HL-60 (cell line): Measurements from ENCODE around the gene STYK1.

Experiments used
- DNase-seq, 2 experiments: peaks; one replicate each; pipeline ENCODE4 v3.0.0-alpha.2; 2010 to 2020; ENCODE audit warnings: low read depth in 1 of 2, low spot score in 1 of 2
- H3K27ac ChIP-seq: fragments of 250-450 bp; sonication (Bioruptor Pico); replicated peaks from 2 replicates; pipeline ENCODE4 v1.5.1; 2020; ENCODE audit warnings: mild to moderate bottlenecking, moderate library complexity
- H3K27me3 ChIP-seq: fragments of 250-450 bp; sonication (Bioruptor Pico); 2 replicates; pipeline ENCODE4 v1.5.1; 2021; ENCODE audit warnings: mild to moderate bottlenecking, moderate library complexity; ENCODE audit not compliant: insufficient read depth, poor library complexity, severe bottlenecking
- H3K4me3 ChIP-seq: replicated peaks from 2 replicates; pipeline ENCODE4 v1.5.1; 2011; ENCODE audit warnings: mild to moderate bottlenecking, control low read depth, low read length; ENCODE audit not compliant: insufficient read depth
- CTCF ChIP-seq: IDR thresholded peaks from one replicate; pipeline ENCODE4 v1.5.1; 2011; ENCODE audit warnings: low read length, control low read depth, inconsistent platforms; ENCODE audit not compliant: insufficient read depth
- GABPA ChIP-seq: IDR thresholded peaks from 2 replicates; pipeline ENCODE4 v1.6.1; 2012; ENCODE audit warnings: low read depth
- POLR2AphosphoS5 ChIP-seq: IDR thresholded peaks from 2 replicates; pipeline ENCODE4 v1.6.1; 2012; ENCODE audit warnings: low read depth
- SPI1 ChIP-seq: IDR thresholded peaks from 2 replicates; pipeline ENCODE4 v1.6.1; 2012; ENCODE audit warnings: low read depth, mild to moderate bottlenecking, borderline replicate concordance
- TF ChIP-seq, protein P1 (sequence below): IDR thresholded peaks from 2 replicates; pipeline ENCODE4 v1.6.1; 2012; ENCODE audit warnings: low read depth; ENCODE audit not compliant: insufficient replicate concordance

STYK1 gene

GRCh38 chr12:10667581-10667980 lies 6.3 kb downstream of the STYK1 start:
- Histone ChIP-seq H3K27ac (no peak overlapping the region), H3K27me3 (no peaks in the 10 kb centered on the region), H3K4me3 (no peak overlapping the region)
- no peak for DNase-seq
- TF ChIP-seq POLR2AphosphoS5: no peak
- no peak for TF ChIP-seq GABPA
- no peak for TF ChIP-seq CTCF
- no peak for TF ChIP-seq SPI1
- TF ChIP-seq, protein P1, sequence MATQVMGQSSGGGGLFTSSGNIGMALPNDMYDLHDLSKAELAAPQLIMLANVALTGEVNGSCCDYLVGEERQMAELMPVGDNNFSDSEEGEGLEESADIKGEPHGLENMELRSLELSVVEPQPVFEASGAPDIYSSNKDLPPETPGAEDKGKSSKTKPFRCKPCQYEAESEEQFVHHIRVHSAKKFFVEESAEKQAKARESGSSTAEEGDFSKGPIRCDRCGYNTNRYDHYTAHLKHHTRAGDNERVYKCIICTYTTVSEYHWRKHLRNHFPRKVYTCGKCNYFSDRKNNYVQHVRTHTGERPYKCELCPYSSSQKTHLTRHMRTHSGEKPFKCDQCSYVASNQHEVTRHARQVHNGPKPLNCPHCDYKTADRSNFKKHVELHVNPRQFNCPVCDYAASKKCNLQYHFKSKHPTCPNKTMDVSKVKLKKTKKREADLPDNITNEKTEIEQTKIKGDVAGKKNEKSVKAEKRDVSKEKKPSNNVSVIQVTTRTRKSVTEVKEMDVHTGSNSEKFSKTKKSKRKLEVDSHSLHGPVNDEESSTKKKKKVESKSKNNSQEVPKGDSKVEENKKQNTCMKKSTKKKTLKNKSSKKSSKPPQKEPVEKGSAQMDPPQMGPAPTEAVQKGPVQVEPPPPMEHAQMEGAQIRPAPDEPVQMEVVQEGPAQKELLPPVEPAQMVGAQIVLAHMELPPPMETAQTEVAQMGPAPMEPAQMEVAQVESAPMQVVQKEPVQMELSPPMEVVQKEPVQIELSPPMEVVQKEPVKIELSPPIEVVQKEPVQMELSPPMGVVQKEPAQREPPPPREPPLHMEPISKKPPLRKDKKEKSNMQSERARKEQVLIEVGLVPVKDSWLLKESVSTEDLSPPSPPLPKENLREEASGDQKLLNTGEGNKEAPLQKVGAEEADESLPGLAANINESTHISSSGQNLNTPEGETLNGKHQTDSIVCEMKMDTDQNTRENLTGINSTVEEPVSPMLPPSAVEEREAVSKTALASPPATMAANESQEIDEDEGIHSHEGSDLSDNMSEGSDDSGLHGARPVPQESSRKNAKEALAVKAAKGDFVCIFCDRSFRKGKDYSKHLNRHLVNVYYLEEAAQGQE: no peak

- Histone ChIP-seq H3K27me3 (no peaks in the 10 kb centered on the region), H3K4me3 (no peak overlapping the region), H3K27ac (no peak overlapping the region)
- DNase-seq: no peak
- TF ChIP-seq POLR2AphosphoS5: no peak
Measured at GRCh38 chr12:10664499-10664898, 9.4 kb downstream of the STYK1 start.

- Histone ChIP-seq H3K27me3 (no peaks in the 10 kb centered on the region), H3K27ac (no peak overlapping the region), H3K4me3 (no peak overlapping the region)
- TF ChIP-seq SPI1: no peak
- TF ChIP-seq CTCF: no peak
- no peak for TF ChIP-seq POLR2AphosphoS5
- TF ChIP-seq GABPA: no peak
- TF ChIP-seq, protein P1: no peak
- no peak for DNase-seq
Measured at GRCh38 chr12:10663869-10664268, 10.0 kb downstream of the STYK1 start.

DNA sequence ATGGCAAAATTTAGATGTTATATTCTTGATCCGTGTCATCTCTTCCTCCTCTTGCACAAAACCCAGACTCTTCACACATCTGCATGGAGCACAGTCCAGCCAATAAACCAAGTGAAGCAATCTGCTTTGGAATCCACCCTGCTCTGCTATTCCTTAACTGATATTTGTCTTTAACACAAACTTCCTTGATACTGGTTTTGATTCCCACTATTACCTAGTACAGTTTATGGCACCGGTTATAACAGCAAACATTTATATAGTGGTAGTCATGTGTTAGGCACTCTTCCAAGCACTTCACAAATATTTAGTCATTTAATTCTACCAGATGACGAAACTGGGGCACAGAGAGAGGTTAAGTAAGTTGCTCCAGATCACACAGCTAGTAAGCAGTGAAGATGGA lies 12.5 kb downstream of the STYK1 start:
- Histone ChIP-seq H3K27me3 (no peaks in the 10 kb centered on the region), H3K4me3 (no peak overlapping the region), H3K27ac (no peak overlapping the region)
- TF ChIP-seq SPI1: no peak
- no peak for TF ChIP-seq CTCF
- TF ChIP-seq, protein P1: no peak
- no peak for TF ChIP-seq GABPA
- TF ChIP-seq POLR2AphosphoS5: no peak
- no peak for DNase-seq
